ENCODE results near the gene JPT1.
A peak's percentile ranks its signal among the peaks of the same experiment; 100 is the strongest.

Gene JPT1

DNA sequence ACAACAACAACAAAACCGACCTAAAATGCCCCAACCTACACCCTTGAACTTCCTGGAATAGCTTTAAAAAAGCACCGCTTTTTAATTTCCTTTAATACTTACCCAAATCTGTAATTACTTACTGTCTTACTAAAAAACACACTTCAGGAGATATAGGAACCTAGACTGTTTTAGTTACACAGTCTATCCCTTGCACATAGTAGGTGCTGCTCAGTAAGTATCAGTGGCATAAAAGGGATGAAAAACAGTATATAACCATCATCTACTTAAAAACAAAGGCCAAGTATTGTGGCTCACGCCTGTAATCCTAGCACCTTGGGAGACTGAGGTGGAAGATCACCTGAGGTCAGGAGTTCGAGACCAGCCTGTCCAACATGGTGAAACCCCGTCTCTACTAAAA, 22.3 kb upstream of the JPT1 start (continued):
- TF ChIP-seq, protein P1, sequence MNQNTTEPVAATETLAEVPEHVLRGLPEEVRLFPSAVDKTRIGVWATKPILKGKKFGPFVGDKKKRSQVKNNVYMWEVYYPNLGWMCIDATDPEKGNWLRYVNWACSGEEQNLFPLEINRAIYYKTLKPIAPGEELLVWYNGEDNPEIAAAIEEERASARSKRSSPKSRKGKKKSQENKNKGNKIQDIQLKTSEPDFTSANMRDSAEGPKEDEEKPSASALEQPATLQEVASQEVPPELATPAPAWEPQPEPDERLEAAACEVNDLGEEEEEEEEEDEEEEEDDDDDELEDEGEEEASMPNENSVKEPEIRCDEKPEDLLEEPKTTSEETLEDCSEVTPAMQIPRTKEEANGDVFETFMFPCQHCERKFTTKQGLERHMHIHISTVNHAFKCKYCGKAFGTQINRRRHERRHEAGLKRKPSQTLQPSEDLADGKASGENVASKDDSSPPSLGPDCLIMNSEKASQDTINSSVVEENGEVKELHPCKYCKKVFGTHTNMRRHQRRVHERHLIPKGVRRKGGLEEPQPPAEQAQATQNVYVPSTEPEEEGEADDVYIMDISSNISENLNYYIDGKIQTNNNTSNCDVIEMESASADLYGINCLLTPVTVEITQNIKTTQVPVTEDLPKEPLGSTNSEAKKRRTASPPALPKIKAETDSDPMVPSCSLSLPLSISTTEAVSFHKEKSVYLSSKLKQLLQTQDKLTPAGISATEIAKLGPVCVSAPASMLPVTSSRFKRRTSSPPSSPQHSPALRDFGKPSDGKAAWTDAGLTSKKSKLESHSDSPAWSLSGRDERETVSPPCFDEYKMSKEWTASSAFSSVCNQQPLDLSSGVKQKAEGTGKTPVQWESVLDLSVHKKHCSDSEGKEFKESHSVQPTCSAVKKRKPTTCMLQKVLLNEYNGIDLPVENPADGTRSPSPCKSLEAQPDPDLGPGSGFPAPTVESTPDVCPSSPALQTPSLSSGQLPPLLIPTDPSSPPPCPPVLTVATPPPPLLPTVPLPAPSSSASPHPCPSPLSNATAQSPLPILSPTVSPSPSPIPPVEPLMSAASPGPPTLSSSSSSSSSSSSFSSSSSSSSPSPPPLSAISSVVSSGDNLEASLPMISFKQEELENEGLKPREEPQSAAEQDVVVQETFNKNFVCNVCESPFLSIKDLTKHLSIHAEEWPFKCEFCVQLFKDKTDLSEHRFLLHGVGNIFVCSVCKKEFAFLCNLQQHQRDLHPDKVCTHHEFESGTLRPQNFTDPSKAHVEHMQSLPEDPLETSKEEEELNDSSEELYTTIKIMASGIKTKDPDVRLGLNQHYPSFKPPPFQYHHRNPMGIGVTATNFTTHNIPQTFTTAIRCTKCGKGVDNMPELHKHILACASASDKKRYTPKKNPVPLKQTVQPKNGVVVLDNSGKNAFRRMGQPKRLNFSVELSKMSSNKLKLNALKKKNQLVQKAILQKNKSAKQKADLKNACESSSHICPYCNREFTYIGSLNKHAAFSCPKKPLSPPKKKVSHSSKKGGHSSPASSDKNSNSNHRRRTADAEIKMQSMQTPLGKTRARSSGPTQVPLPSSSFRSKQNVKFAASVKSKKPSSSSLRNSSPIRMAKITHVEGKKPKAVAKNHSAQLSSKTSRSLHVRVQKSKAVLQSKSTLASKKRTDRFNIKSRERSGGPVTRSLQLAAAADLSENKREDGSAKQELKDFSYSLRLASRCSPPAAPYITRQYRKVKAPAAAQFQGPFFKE (tag by site-specific recombination; IDR thresholded peaks at IDR 0.05; ENCODE audit: borderline replicate concordance) = no peak
- no peak for TF ChIP-seq ZNF394 (tag by site-specific recombination; IDR thresholded peaks at IDR 0.05; ENCODE audit: borderline replicate concordance)
- TF ChIP-seq, protein P2, sequence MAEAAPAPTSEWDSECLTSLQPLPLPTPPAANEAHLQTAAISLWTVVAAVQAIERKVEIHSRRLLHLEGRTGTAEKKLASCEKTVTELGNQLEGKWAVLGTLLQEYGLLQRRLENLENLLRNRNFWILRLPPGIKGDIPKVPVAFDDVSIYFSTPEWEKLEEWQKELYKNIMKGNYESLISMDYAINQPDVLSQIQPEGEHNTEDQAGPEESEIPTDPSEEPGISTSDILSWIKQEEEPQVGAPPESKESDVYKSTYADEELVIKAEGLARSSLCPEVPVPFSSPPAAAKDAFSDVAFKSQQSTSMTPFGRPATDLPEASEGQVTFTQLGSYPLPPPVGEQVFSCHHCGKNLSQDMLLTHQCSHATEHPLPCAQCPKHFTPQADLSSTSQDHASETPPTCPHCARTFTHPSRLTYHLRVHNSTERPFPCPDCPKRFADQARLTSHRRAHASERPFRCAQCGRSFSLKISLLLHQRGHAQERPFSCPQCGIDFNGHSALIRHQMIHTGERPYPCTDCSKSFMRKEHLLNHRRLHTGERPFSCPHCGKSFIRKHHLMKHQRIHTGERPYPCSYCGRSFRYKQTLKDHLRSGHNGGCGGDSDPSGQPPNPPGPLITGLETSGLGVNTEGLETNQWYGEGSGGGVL (tag by site-specific recombination; IDR thresholded peaks at IDR 0.05) = no peak

DNA sequence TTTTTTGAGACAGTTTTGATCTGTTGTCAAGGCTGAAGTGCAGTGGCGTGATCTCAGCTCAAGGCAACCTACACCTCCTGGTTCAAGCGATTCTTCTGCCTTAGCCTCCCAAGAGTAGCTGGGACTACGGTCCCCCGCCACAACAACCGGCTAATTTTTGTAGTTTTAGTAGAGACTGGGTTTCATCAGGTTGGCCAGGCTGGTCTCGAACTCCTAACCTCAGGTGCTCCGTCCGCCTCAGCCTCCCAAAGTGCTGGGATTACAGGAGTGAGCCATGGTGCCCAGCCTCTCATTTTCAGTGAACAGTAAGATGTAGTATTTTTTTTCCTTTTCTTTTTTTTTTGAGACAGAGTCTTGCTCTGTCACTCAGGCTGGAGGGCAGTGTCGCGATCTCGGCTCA, 20.7 kb upstream of the JPT1 start:
- ChIA-PET CTCF (interaction anchor here (0.7 to 8.1 kb wide), 8 partner anchors 14 to 162 kb away, joined by 3 to 103 read pairs (median 6); partner anchors contain the start of genes GGA3 and MRPS7), POLR2A (interaction anchor here (2.4 kb wide), 1 partner anchor 8 kb away, joined by 9 read pairs; the partner anchor contains the start of gene SUMO2)
- Histone ChIP-seq H3K4me1 (ENCODE audit: control insufficient read depth, insufficient read depth, low read length) (no peaks in the 10 kb centered on the region), H3K36me3 (ENCODE audit: control insufficient read depth in 2 of 2, insufficient read depth in 1 of 2, low read length in 2 of 2) (peaks cover 95 to 98% of the 10 kb centered on the region in 2 experiments), H3K27ac (ENCODE audit: extremely low read depth, low read depth, low read length) (no peak overlapping the region), H3K9me3 (ENCODE audit: control insufficient read depth, insufficient read depth, low read depth, low read length) (no peaks in the 10 kb centered on the region), H3K4me3 (ENCODE audit: low read depth, low read length) (no peak overlapping the region)
- 0 out of 2 replicates have a peak, but pooled peaks have one; percentile 9 for TF ChIP-seq ZNF600 (tag by site-specific recombination; IDR thresholded peaks at IDR 0.05)
- TF ChIP-seq, protein P1 (tag by site-specific recombination; IDR thresholded peaks at IDR 0.05; ENCODE audit: borderline replicate concordance) = no peak

DNA sequence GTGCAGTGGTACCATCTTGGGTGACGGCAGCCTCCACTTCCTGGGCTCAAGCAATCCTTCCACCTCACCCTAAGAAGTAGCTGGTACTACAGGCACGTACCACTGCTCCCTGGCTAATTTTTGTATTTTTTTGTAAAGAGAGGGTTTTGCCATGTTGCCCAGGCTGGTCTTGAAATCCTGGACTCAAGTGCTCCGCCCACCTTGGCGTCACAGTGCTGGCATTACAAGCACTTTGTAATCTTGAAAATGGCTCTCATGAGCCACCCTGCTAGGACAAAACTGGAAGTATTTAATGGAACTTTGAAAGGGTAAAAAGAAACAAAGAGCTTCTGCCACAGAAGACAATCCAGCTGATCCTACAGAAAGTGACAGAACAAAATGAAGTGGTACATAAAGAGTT, 19.2 kb upstream of the JPT1 start:
- Histone ChIP-seq H3K4me3 (ENCODE audit: low read depth, low read length) (no peak overlapping the region), H3K36me3 (ENCODE audit: control insufficient read depth in 2 of 2, insufficient read depth in 1 of 2, low read length in 2 of 2) (peaks cover 93 to 97% of the 10 kb centered on the region in 2 experiments), H3K9me3 (ENCODE audit: control insufficient read depth, insufficient read depth, low read depth, low read length) (no peaks in the 10 kb centered on the region), H3K4me1 (ENCODE audit: control insufficient read depth, insufficient read depth, low read length) (no peaks in the 10 kb centered on the region), H3K27ac (ENCODE audit: extremely low read depth, low read depth, low read length) (no peak overlapping the region; the same call in 1 of the 2 replicates)
- POLR2A ChIA-PET = interaction anchor here (0.7 to 2.4 kb wide), 3 partner anchors 10 to 43 kb away, joined by 3 to 9 read pairs (median 4); partner anchors contain the start of gene SUMO2
- CTCF ChIA-PET = interaction anchor here (0.6 to 8.1 kb wide), 7 partner anchors 15 to 238 kb away, joined by 3 to 103 read pairs (median 5); partner anchors contain the start of gene JPT1
- TF ChIP-seq ZNF112 (tag by site-specific recombination; IDR thresholded peaks at IDR 0.05) (no peak), ZNF175 (tag by site-specific recombination; IDR thresholded peaks at IDR 0.05) (no peak), SP7 (tag by site-specific recombination; IDR thresholded peaks at IDR 0.05) (no peak), GLIS2 (tag by site-specific recombination; IDR thresholded peaks at IDR 0.05) (no peak), ZBTB21 (tag by site-specific recombination; IDR thresholded peaks at IDR 0.05) (no peak), ZBTB20 (tag by site-specific recombination; IDR thresholded peaks at IDR 0.05) (no peak), ZNF529 (tag by site-specific recombination; IDR thresholded peaks at IDR 0.05; ENCODE audit: insufficient replicate concordance) (no peak), GFI1B (tag by site-specific recombination; IDR thresholded peaks at IDR 0.05) (no peak), ZNF473 (tag by site-specific recombination; IDR thresholded peaks at IDR 0.05) (no peak), ZNF335 (tag by site-specific recombination; conservative IDR thresholded peaks at IDR 0.05) (no peak), ZNF747 (tag by site-specific recombination; IDR thresholded peaks at IDR 0.05) (no peak)
- TF ChIP-seq, protein P3, sequence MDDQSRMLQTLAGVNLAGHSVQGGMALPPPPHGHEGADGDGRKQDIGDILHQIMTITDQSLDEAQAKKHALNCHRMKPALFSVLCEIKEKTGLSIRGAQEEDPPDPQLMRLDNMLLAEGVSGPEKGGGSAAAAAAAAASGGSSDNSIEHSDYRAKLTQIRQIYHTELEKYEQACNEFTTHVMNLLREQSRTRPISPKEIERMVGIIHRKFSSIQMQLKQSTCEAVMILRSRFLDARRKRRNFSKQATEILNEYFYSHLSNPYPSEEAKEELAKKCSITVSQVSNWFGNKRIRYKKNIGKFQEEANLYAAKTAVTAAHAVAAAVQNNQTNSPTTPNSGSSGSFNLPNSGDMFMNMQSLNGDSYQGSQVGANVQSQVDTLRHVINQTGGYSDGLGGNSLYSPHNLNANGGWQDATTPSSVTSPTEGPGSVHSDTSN (CRISPR knock-in tag; IDR thresholded peaks at IDR 0.05) = no peak

Data from HEK293 (cell line).